Measurements from ENCODE around the gene KCNA3. TPM values are rescaled to one million over a fixed set of nuclear protein-coding genes. Genes with fewer than 3 reads are reported as not detected.

KCNA3 gene
- polyA plus RNA-seq, 1 experiment: 0.12 TPM

DNA sequence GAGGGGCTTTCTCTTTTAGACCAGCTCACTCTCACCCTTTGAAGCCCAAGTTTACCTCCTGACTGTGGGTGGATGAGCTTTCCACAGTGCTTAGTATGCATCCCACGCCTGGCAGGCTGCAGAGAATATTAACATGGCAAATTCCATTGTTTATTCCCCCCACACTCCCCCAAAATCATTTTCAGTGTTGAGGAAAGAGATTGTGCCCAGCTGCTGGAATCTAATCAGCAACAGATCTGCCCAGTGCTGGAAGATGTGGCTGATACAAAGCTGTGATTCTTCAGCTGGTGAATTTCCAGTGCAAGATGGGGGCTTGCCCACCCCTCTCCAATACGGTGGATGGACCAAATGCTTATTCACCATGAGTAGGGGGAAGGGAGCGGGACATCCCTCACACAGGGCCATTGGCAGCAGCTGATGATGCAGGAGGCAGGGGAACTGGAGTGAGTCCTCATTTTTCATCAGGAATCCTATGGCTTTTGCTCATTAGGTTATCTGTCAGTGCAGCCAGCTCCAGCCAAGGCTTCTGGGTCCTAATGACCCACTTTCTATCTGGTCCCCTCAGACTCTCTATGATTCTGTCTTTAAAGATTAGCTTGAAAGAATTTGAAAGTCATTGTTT, 39.7 kb upstream of the KCNA3 start:
- Histone ChIP-seq H3K27me3 (ENCODE audit: control insufficient read depth, insufficient read depth, low read length) (no peaks in the 10 kb centered on the region), H3K4me3 (ENCODE audit: low read depth, low read length) (no peak overlapping the region), H3K27ac (ENCODE audit: low read depth, low read length) (no peak overlapping the region), H3K9me3 (ENCODE audit: control insufficient read depth, insufficient read depth, low read length) (no peaks in the 10 kb centered on the region)
- ChIA-PET POLR2A (no interaction called here), CTCF (no interaction called here)
- TF ChIP-seq, protein P1, sequence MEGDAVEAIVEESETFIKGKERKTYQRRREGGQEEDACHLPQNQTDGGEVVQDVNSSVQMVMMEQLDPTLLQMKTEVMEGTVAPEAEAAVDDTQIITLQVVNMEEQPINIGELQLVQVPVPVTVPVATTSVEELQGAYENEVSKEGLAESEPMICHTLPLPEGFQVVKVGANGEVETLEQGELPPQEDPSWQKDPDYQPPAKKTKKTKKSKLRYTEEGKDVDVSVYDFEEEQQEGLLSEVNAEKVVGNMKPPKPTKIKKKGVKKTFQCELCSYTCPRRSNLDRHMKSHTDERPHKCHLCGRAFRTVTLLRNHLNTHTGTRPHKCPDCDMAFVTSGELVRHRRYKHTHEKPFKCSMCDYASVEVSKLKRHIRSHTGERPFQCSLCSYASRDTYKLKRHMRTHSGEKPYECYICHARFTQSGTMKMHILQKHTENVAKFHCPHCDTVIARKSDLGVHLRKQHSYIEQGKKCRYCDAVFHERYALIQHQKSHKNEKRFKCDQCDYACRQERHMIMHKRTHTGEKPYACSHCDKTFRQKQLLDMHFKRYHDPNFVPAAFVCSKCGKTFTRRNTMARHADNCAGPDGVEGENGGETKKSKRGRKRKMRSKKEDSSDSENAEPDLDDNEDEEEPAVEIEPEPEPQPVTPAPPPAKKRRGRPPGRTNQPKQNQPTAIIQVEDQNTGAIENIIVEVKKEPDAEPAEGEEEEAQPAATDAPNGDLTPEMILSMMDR (IDR thresholded peaks at IDR 0.05; ENCODE audit: low read depth, low read length): no peak
- DNase-seq (ENCODE audit: low read depth, low spot score): no peak

DNA sequence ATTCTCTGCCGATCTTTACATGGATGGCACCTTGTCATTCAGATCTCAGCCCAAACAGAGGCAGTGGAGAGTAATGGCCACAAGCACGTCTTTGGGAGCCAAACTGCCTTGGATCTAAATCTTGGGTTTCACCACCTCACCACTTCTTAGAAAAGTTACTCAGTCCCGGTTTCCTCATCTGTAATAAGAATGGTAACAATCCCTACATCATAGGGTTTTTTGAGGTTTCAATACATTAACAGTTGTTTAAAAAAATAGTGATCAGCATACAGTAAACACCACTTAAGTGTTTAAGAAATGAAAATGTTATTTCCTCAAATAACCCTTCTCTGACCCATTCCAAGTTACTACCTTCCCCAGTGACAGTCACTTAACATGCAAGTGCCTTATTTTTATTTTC, 38.5 kb upstream of the KCNA3 start:
- Histone ChIP-seq H3K4me3 (ENCODE audit: low read depth, low read length) (no peak overlapping the region), H3K9me3 (ENCODE audit: control insufficient read depth, insufficient read depth, low read length) (no peaks in the 10 kb centered on the region), H3K27ac (ENCODE audit: low read depth, low read length) (no peak overlapping the region), H3K27me3 (ENCODE audit: control insufficient read depth, insufficient read depth, low read length) (no peaks in the 10 kb centered on the region)
- ChIA-PET CTCF (interaction anchor here (1.3 kb wide), 1 partner anchor 52 kb away, joined by 5 read pairs; no protein-coding TSS in a partner anchor), POLR2A (no interaction called here)
- DNase-seq (ENCODE audit: low read depth, low spot score): no peak
- TF ChIP-seq, protein P1 (IDR thresholded peaks at IDR 0.05; ENCODE audit: low read depth, low read length): no peak

DNA sequence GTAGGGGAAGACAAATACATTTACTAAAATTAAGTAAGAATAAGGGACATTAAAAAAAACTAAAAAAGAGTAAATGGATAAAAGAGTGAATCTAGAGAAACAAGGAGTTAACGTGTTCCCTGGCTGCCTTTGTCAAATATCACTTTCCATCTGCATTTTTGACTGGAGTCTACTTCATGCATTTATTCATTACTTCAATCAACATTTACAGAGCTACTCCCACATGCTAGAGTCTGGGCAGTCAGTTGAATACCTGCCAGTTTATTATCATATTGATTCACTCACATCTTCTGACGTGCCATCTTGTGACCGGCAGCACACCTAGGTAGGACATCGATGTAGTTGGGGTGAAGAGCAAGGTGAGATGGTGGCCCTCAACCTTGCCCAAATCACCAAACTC, 35.6 kb upstream of the KCNA3 start:
- TF ChIP-seq, protein P1 (IDR thresholded peaks at IDR 0.05; ENCODE audit: low read depth, low read length): no peak
- DNase-seq (ENCODE audit: low read depth, low spot score): no peak
- H3K9me3 ChIP-seq (ENCODE audit: control insufficient read depth, insufficient read depth, low read length): no peaks in the 10 kb centered on the region
- no peak overlapping the region for H3K4me3 ChIP-seq (ENCODE audit: low read depth, low read length)
- POLR2A ChIA-PET: no interaction called here
- no peaks in the 10 kb centered on the region for H3K27me3 ChIP-seq (ENCODE audit: control insufficient read depth, insufficient read depth, low read length)
- no peak overlapping the region for H3K27ac ChIP-seq (ENCODE audit: low read depth, low read length)
- CTCF ChIA-PET: no interaction called here

DNA sequence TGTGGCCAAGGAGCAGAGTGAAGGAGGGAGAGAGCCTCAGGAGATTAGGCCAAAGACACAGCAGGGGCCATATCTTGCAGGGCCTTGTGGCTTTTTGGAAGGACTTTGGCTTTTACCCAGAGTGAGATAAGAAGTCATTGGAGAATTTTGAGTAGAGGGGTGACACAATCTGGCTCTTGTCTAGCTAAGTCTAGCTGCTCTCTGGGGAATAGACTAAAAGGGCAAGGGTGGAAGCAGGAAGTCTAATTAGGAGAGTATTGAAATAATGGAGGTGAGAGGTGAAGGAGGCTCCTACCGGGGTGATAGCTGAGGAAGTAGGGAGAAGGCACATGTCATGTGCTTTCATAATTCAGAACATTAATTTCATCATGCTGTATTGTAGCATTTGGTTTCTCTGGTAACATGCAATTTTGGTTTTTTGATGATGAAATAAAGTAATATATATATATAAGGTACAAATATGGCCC, 34.3 kb upstream of the KCNA3 start:
- DNase-seq (ENCODE audit: low read depth, low spot score): no peak
- Histone ChIP-seq H3K4me3 (ENCODE audit: low read depth, low read length) (no peak overlapping the region), H3K9me3 (ENCODE audit: control insufficient read depth, insufficient read depth, low read length) (no peaks in the 10 kb centered on the region), H3K27me3 (ENCODE audit: control insufficient read depth, insufficient read depth, low read length) (no peaks in the 10 kb centered on the region), H3K27ac (ENCODE audit: low read depth, low read length) (no peak overlapping the region)
- ChIA-PET POLR2A (no interaction called here), CTCF (no interaction called here)
- TF ChIP-seq, protein P1 (IDR thresholded peaks at IDR 0.05; ENCODE audit: low read depth, low read length): no peak

DNA sequence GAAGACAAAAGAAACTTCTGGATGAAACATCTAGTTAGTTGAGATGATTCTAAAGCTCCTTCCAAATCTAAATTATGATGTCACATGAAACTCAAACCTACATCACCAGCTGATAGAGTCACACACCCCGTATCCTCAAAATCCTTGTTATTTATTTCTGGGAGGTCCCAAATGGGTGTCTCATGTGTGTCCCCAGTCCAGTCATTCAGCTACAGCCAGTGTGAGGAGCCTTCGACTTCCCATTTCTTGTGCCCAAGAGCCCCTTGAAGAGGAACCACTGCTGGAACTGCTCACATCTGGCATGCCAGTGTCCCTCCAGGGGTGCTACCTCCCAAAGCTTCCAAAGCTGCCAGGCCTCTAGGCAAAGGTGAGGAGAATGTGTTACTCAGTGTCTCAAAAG, 32.5 kb upstream of the KCNA3 start:
- no peaks in the 10 kb centered on the region for H3K27me3 ChIP-seq (ENCODE audit: control insufficient read depth, insufficient read depth, low read length)
- no peak overlapping the region for H3K4me3 ChIP-seq (ENCODE audit: low read depth, low read length)
- H3K27ac ChIP-seq (ENCODE audit: low read depth, low read length): no peak overlapping the region
- no peak for DNase-seq (ENCODE audit: low read depth, low spot score)
- CTCF ChIA-PET: interaction anchor here (1.1 kb wide), 1 partner anchor 58 kb away, joined by 4 read pairs; no protein-coding TSS in a partner anchor
- POLR2A ChIA-PET: no interaction called here
- TF ChIP-seq, protein P1 (IDR thresholded peaks at IDR 0.05; ENCODE audit: low read depth, low read length): no peak
- no peaks in the 10 kb centered on the region for H3K9me3 ChIP-seq (ENCODE audit: control insufficient read depth, insufficient read depth, low read length)

All from AG04450 (cell line).